Panc1 (cell line): ENCODE results near the gene RAI14.

Experiments used
- CTCF ChIP-seq: fragments of 450-650 bp; IDR thresholded peaks from 2 replicates; pipeline ENCODE4 v1.5.1; 2017; ENCODE audit warnings: mild to moderate bottlenecking
- TF ChIP-seq, protein P1 (sequence below), 2 experiments: IDR thresholded peaks; 2 replicates each; pipeline ENCODE4 v1.6.1; 2011 to 2012; ENCODE audit warnings: low read depth in 2 of 2, control low read depth in 1 of 2, low read length in 1 of 2, mild to moderate bottlenecking in 1 of 2, moderate library complexity in 1 of 2; ENCODE audit not compliant: insufficient read depth in 1 of 2

GRCh38 chr5:34844106-34844505, 188.0 kb downstream of the RAI14 start:
- TF ChIP-seq, protein P1, sequence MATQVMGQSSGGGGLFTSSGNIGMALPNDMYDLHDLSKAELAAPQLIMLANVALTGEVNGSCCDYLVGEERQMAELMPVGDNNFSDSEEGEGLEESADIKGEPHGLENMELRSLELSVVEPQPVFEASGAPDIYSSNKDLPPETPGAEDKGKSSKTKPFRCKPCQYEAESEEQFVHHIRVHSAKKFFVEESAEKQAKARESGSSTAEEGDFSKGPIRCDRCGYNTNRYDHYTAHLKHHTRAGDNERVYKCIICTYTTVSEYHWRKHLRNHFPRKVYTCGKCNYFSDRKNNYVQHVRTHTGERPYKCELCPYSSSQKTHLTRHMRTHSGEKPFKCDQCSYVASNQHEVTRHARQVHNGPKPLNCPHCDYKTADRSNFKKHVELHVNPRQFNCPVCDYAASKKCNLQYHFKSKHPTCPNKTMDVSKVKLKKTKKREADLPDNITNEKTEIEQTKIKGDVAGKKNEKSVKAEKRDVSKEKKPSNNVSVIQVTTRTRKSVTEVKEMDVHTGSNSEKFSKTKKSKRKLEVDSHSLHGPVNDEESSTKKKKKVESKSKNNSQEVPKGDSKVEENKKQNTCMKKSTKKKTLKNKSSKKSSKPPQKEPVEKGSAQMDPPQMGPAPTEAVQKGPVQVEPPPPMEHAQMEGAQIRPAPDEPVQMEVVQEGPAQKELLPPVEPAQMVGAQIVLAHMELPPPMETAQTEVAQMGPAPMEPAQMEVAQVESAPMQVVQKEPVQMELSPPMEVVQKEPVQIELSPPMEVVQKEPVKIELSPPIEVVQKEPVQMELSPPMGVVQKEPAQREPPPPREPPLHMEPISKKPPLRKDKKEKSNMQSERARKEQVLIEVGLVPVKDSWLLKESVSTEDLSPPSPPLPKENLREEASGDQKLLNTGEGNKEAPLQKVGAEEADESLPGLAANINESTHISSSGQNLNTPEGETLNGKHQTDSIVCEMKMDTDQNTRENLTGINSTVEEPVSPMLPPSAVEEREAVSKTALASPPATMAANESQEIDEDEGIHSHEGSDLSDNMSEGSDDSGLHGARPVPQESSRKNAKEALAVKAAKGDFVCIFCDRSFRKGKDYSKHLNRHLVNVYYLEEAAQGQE (IDR thresholded peaks at IDR 0.05; ENCODE audit: insufficient read depth in 1 of 2, low read depth in 2 of 2, low read length in 1 of 2): no peak
- TF ChIP-seq CTCF: no peak
